GDM1 (cell line): ENCODE measurements around the gene DGKB.
"Not testable (repeated sequence)": the region's sequence is repeated elsewhere in the genome, so short reads cannot be mapped to it uniquely, and the experiment has no call there.

ENCODE experiments used
- DNase-seq: peaks from one replicate; lab custom pipeline; 2025; lab: John Stamatoyannopoulos, UW

DGKB gene

GRCh38 chr7:14288701-14289100 lies 613.9 kb downstream of the DGKB start:
- no peak for DNase-seq

- DNase-seq = no peak
These were observed 615.2 kb downstream of the DGKB start for GRCh38 chr7:14287398-14287797.

GRCh38 chr7:14286036-14286435 lies 616.5 kb downstream of the DGKB start:
- DNase-seq = no peak

GRCh38 chr7:14279065-14279871 lies 623.3 kb downstream of the DGKB start:
- DNase-seq = not testable (repeated sequence)

GRCh38 chr7:14275356-14275755 lies 627.2 kb downstream of the DGKB start:
- no peak for DNase-seq

GRCh38 chr7:14271441-14271840 lies 631.1 kb downstream of the DGKB start:
- DNase-seq = no peak

GRCh38 chr7:14270099-14270498 lies 632.5 kb downstream of the DGKB start:
- no peak for DNase-seq

- DNase-seq = no peak
These were observed 642.5 kb downstream of the DGKB start for GRCh38 chr7:14260011-14260410.

GRCh38 chr7:14258861-14259260 lies 643.7 kb downstream of the DGKB start:
- DNase-seq = no peak

- no peak for DNase-seq
These were observed 644.1 kb downstream of the DGKB start for GRCh38 chr7:14258441-14258840.

- DNase-seq = no peak
These were observed 650.1 kb downstream of the DGKB start for GRCh38 chr7:14252458-14252857.

- no peak for DNase-seq
These were observed 660.4 kb downstream of the DGKB start for GRCh38 chr7:14242175-14242574.

- no peak for DNase-seq
These were observed 665.7 kb downstream of the DGKB start for GRCh38 chr7:14236834-14237233.

- DNase-seq = no peak
These were observed 667.5 kb downstream of the DGKB start for GRCh38 chr7:14235056-14235455.

GRCh38 chr7:14233868-14234369 lies 668.6 kb downstream of the DGKB start:
- no peak for DNase-seq

- DNase-seq = no peak
These were observed 669.3 kb downstream of the DGKB start for GRCh38 chr7:14233076-14233867.

GRCh38 chr7:14229047-14229446 lies 673.5 kb downstream of the DGKB start:
- no peak for DNase-seq

- no peak for DNase-seq
These were observed 674.2 kb downstream of the DGKB start for GRCh38 chr7:14228341-14228740.

- no peak for DNase-seq
These were observed 676.4 kb downstream of the DGKB start for GRCh38 chr7:14226126-14226525.

- DNase-seq = no peak
These were observed 683.4 kb downstream of the DGKB start for GRCh38 chr7:14219125-14219524.

GRCh38 chr7:14218338-14218737 lies 684.2 kb downstream of the DGKB start:
- DNase-seq = no peak

- no peak for DNase-seq
These were observed 692.6 kb downstream of the DGKB start for GRCh38 chr7:14209896-14210484.

- DNase-seq = no peak
These were observed 694.8 kb downstream of the DGKB start for GRCh38 chr7:14207711-14208110.
